Smooth muscle cell (in vitro differentiated cells): ENCODE measurements around the gene MAN2B1. TPM values are rescaled to one million over a fixed set of nuclear protein-coding genes. Genes with fewer than 3 reads are reported as not detected.

ENCODE experiments used
- DNase-seq: peaks from one replicate; lab custom pipeline; 2025; ENCODE audit not compliant: unreplicated experiment; lab: John Stamatoyannopoulos, UW
- H2AFZ ChIP-seq: fragments of 200-600 bp; sonication (generic); 2 replicates; pipeline ENCODE4 v1.6.0; 2016; ENCODE audit warnings: antibody characterized with exemption, low read depth, mild to moderate bottlenecking
- H3F3A ChIP-seq: fragments of 200-600 bp; sonication (generic); 2 replicates; pipeline ENCODE4 v1.6.0; 2017; ENCODE audit warnings: antibody characterized with exemption, low read depth
- H3K27ac ChIP-seq: fragments of 200-600 bp; sonication (generic); 2 replicates; pipeline ENCODE4 v1.5.1; 2016; ENCODE audit warnings: low read depth, mild to moderate bottlenecking
- H3K27me3 ChIP-seq: fragments of 200-600 bp; sonication (generic); 2 replicates; pipeline ENCODE4 v1.6.1; 2016; ENCODE audit warnings: low read depth, mild to moderate bottlenecking
- H3K36me3 ChIP-seq: fragments of 200-600 bp; sonication (generic); 2 replicates; pipeline ENCODE4 v1.5.1; 2016; ENCODE audit warnings: low read depth
- H3K4me1 ChIP-seq: fragments of 200-600 bp; sonication (generic); 2 replicates; pipeline ENCODE4 v1.5.1; 2016; ENCODE audit warnings: low read depth
- H3K4me2 ChIP-seq: fragments of 200-600 bp; sonication (generic); 2 replicates; pipeline ENCODE4 v1.6.0; 2016; ENCODE audit warnings: mild to moderate bottlenecking
- H3K4me3 ChIP-seq: fragments of 200-600 bp; sonication (generic); 2 replicates; pipeline ENCODE4 v1.5.1; 2016; ENCODE audit warnings: mild to moderate bottlenecking
- H3K79me2 ChIP-seq: fragments of 200-600 bp; sonication (generic); 2 replicates; pipeline ENCODE4 v1.6.0; 2016; ENCODE audit warnings: low read depth, mild to moderate bottlenecking
- H3K9ac ChIP-seq: fragments of 200-600 bp; sonication (generic); 2 replicates; pipeline ENCODE4 v1.6.0; 2016; ENCODE audit warnings: low read depth
- H3K9me3 ChIP-seq: fragments of 200-600 bp; sonication (generic); replicated peaks from 2 replicates; pipeline ENCODE4 v1.5.1; 2016; ENCODE audit warnings: low read depth
- H4K20me1 ChIP-seq: fragments of 200-600 bp; sonication (generic); 2 replicates; pipeline ENCODE4 v1.6.0; 2016; ENCODE audit warnings: low read depth
- WGBS: methylation state at CpG from one replicate; pipeline ENCODE4 v1.1.7; 2016; ENCODE audit warnings: low lambda C conversion rate; 5-methylcytosine and 5-hydroxymethylcytosine counted together
- polyA plus RNA-seq: library from polyadenylated mRNA; unstranded; fragments of >200 nt; fragmentation: Nextera tagmentation; extraction: Ambion mirVana; gene quantifications from 2 replicates; pipeline ENCODE4 v1.2.1, GENCODE V29; 2016
- total RNA-seq: library from RNA; depleted of rRNA; stranded (reverse); fragments of >200 nt; gene quantifications from 2 replicates; pipeline ENCODE4 v1.2.3, GENCODE V29; 2014
- TF ChIP-seq, protein P1 (sequence below): fragments of 200-600 bp; sonication (generic); IDR thresholded peaks from 2 replicates; pipeline ENCODE4 v1.5.1; 2017; ENCODE audit warnings: borderline replicate concordance, mild to moderate bottlenecking, antibody characterized with exemption; ENCODE audit not compliant: insufficient read depth, poor library complexity, severe bottlenecking

MAN2B1 gene
- total and polyA plus RNA-seq, 2 experiments from 2014 or later, result 51.0 to 69.2 TPM

DNA sequence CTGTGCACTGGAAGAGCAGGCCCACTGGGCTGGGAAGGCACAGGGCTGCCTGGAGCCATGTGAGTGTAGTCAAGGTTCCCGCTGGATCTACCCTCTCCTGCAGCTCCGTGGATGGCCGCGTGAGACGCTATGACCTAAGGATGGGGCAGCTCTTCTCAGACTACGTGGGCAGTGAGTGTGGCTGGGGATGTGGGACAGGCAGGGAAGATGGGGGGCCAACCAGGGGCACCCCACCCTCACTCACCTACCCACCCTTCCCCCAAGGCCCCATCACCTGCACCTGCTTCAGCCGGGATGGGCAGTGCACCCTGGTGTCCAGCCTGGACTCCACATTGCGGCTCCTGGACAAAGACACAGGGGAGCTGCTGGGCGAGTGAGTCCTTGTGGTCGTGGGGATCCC lies 6.2 kb upstream of the MAN2B1 start:
- Histone ChIP-seq H3K36me3 (no peaks in the 10 kb centered on the region), H3K4me2 (no peak overlapping the region), H3K27me3 (no peaks in the 10 kb centered on the region), H3K4me1 (peaks cover 4% of the 10 kb centered on the region), H3K9ac (no peak overlapping the region), H3K27ac (no peak overlapping the region), H4K20me1 (peaks cover 12% of the 10 kb centered on the region), H2AFZ (no peak overlapping the region), H3K4me3 (no peak overlapping the region), H3F3A (no peaks in the 10 kb centered on the region), H3K9me3 (no peaks in the 10 kb centered on the region), H3K79me2 (peaks cover 20% of the 10 kb centered on the region)
- WGBS, result 97% methylated on average over 9 of the region's 10 CpGs
- TF ChIP-seq, protein P1, sequence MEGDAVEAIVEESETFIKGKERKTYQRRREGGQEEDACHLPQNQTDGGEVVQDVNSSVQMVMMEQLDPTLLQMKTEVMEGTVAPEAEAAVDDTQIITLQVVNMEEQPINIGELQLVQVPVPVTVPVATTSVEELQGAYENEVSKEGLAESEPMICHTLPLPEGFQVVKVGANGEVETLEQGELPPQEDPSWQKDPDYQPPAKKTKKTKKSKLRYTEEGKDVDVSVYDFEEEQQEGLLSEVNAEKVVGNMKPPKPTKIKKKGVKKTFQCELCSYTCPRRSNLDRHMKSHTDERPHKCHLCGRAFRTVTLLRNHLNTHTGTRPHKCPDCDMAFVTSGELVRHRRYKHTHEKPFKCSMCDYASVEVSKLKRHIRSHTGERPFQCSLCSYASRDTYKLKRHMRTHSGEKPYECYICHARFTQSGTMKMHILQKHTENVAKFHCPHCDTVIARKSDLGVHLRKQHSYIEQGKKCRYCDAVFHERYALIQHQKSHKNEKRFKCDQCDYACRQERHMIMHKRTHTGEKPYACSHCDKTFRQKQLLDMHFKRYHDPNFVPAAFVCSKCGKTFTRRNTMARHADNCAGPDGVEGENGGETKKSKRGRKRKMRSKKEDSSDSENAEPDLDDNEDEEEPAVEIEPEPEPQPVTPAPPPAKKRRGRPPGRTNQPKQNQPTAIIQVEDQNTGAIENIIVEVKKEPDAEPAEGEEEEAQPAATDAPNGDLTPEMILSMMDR, result no peak
- no peak for DNase-seq

DNA sequence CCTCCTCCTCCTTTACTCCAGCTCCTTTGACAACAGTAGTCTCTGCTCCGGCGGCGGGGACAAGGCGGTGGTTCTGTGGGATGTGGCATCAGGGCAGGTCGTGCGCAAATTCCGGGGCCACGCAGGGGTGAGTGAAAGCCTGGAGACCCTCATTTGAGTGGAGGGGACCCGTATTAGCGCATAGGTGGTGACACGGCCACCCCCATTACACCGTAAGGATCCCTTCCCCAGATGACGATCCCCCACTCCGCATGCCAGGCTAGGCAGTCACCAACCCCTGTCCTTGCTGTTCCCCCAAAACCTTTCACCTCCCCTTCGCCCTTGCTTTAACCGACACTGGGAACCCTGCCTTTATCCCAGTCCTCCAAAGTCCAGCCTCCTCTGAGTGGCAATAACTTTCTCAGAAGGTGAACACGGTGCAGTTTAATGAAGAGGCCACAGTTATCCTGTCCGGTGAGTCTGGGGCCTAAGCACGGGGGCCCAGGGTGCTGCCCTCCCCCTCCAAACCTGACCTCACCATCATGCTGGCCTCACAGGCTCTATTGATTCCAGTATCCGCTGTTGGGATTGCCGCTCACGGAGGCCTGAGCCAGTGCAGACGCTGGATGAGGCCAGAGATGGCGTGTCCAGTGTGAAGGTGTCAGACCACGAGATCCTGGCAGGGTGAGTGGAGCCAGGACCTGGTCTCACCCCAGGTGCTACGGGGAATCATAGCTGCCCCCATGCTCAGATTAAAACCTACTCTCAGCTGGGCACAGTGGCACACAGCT lies 3.8 kb upstream of the MAN2B1 start:
- H3K27ac ChIP-seq, result peak overlapping the region; percentile 96
- H3K79me2 ChIP-seq, result peaks cover 30% of the 10 kb centered on the region

DNA sequence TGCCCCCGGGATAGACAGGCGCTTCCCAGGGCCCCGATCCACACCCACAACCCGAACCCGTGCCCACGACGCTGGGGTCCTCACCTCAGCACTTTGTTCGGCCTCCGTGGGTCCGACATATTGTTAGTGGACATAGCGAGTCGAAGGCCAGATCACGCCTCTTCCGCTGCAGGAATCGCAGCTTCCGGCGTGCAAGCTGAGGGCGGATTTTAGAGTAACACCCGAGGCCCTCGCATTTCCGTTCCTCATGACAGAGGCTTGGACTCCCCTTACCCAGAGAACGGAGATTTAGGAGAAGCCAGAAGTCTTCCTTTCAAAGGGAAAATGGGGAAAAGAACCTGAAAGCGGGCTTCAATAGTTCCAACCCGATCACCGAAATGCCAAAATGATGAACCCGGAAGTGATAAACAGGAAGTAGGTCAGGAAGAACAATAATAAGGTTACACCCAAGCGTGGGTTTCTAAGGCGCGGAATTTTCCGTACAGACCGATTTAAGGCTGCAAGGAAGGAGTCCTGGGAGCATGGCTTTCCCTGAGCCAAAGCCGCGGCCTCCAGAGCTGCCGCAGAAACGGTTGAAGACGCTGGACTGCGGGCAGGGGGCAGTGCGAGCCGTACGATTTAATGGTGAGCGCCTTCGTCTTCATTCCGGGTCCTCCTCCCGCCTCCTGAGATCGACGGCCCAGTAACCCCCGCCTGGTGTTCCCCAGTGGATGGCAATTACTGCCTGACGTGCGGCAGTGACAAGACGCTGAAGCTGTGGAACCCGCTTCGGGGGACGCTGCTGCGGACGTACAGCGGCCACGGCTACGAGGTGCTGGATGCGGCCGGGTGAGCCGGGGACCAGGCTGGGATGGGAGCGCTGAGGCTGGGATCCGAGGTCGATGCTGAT lies 3.0 kb upstream of the MAN2B1 start:
- Histone ChIP-seq H3K4me1 (peaks cover 13% of the 10 kb centered on the region), H3K9me3 (no peaks in the 10 kb centered on the region), H3K27ac (peak overlapping the region; percentile 96), H3K79me2 (peaks cover 30% of the 10 kb centered on the region), H3K9ac (peak overlapping the region; percentile 93), H3K27me3 (no peaks in the 10 kb centered on the region), H3K36me3 (no peaks in the 10 kb centered on the region), H2AFZ (peak overlapping the region; percentile 83), H3F3A (no peaks in the 10 kb centered on the region), H3K4me3 (peak overlapping the region; percentile 65), H4K20me1 (no peaks in the 10 kb centered on the region), H3K4me2 (peak overlapping the region; percentile 96)
- DNase-seq, result peak; percentile 55
- TF ChIP-seq, protein P1, result no peak
- 2% methylated on average over 64 of the region's 64 CpGs for WGBS

More for the DNA sequence above, 3.8 kb upstream of the MAN2B1 start:
- Histone ChIP-seq H3K9ac (peak overlapping the region; percentile 93), H2AFZ (no peak overlapping the region), H3K27me3 (no peaks in the 10 kb centered on the region), H4K20me1 (no peaks in the 10 kb centered on the region), H3K4me2 (peak overlapping the region; percentile 96), H3K36me3 (no peaks in the 10 kb centered on the region), H3K9me3 (no peaks in the 10 kb centered on the region), H3K4me3 (peak overlapping the region; percentile 65), H3F3A (no peaks in the 10 kb centered on the region), H3K4me1 (peaks cover 13% of the 10 kb centered on the region)
- TF ChIP-seq, protein P1, result no peak
- DNase-seq, result no peak
- 61% methylated on average over 26 of the region's 26 CpGs for WGBS
